Measurements from ENCODE around the gene DBI.

GRCh38 chr2:119317554-119317953, 49.2 kb upstream of the DBI start:
- TF ChIP-seq CTCF (IDR thresholded peaks at IDR 0.05; ENCODE audit: poor library complexity, severe bottlenecking), result no peak
- TF ChIP-seq EP300 (conservative IDR thresholded peaks at IDR 0.05; ENCODE audit: poor library complexity, severe bottlenecking), result no peak
